GM10248 (cell line): ENCODE data around the gene METTL25.

Source experiments
- CTCF ChIA-PET: fragments of 300-600 bp; sonication (Branson Sonifier 250); formaldehyde crosslinking; extraction: SDS; loops from one replicate; lab custom pipeline; 2021; ENCODE audit warnings: antibody characterized with exemption; lab: Yijun Ruan, JAX
- POLR2A ChIA-PET: fragments of 350-650 bp; sonication (Branson Sonifier 250); formaldehyde crosslinking; extraction: SDS; loops from one replicate; lab custom pipeline; 2020; ENCODE audit warnings: antibody characterized with exemption; lab: Yijun Ruan, JAX
- DNase-seq: peaks from one replicate; pipeline ENCODE4 v3.0.0; 2012; ENCODE audit errors: extremely low spot score
- TF ChIP-seq, protein P1 (sequence below): IDR thresholded peaks from 2 replicates; pipeline ENCODE4 v1.5.1; 2012; ENCODE audit warnings: mild to moderate bottlenecking, low read depth; ENCODE audit errors: extremely low read depth, missing control alignments, control extremely low read depth

METTL25 gene

DNA sequence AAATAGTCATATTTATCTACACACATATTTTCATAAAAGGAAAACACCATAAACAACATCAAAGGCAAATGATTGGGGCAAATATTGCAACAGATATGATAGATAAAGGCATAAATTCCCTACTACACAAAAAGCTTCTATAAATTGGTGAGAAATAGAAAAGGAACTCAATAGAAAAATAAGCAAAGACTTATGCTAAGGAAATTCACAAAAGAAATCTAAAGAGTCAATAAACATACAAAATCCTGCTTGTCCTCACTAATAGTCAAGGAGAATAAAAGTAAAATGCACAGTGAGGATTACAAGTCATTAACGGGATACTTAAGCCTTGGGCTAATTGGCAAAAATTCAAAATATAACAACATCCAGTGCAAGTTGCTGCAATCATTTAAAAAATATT lies 30.5 kb upstream of the METTL25 start:
- TF ChIP-seq, protein P1, sequence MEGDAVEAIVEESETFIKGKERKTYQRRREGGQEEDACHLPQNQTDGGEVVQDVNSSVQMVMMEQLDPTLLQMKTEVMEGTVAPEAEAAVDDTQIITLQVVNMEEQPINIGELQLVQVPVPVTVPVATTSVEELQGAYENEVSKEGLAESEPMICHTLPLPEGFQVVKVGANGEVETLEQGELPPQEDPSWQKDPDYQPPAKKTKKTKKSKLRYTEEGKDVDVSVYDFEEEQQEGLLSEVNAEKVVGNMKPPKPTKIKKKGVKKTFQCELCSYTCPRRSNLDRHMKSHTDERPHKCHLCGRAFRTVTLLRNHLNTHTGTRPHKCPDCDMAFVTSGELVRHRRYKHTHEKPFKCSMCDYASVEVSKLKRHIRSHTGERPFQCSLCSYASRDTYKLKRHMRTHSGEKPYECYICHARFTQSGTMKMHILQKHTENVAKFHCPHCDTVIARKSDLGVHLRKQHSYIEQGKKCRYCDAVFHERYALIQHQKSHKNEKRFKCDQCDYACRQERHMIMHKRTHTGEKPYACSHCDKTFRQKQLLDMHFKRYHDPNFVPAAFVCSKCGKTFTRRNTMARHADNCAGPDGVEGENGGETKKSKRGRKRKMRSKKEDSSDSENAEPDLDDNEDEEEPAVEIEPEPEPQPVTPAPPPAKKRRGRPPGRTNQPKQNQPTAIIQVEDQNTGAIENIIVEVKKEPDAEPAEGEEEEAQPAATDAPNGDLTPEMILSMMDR: no peak
- no peak for DNase-seq
- ChIA-PET POLR2A (no interaction called here), CTCF (no interaction called here)

DNA sequence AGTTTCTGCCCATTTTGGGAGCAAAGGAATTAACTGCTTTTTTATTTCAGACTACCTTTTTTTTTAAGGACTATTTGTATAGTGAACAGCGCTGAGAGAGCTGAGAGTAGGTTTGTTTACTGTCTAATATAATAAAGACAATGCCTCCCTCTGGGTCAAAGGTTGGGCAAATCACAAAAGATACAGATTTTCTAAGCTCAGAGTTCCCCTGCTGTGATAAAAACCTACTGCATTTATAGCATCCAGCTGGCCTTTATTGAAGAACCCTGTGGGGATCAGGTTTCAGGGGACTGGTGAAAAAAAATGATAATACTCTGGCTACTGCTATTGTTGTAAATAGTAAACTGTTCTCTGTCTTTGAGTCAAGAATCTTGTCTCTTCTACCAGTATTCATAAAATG lies 28.8 kb upstream of the METTL25 start:
- TF ChIP-seq, protein P1: no peak
- ChIA-PET POLR2A (no interaction called here), CTCF (interaction anchor here (1.2 kb wide), 1 partner anchor 24 kb away, joined by 3 read pairs; no protein-coding TSS in a partner anchor)
- no peak for DNase-seq

DNA sequence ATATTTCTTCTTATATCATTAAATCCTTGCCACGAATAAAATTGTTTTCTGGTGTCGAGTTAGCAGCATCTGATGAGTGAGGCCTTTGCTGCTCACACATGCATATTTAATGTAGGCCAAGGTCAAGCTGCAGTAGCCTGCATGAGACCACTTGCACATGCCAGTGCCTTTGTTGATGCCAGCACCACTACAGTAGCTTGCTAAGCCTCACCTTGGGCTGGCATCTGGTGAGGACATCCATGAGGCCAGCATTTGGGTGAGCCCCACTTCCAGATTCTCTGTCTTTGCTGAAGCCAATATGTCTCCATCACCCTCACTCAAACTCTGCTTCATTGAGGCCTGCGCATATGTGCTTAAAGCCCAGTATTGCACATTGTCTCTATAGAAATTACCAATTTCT lies 8.2 kb upstream of the METTL25 start:
- ChIA-PET CTCF (interaction anchor here (1.1 kb wide), 1 partner anchor 9 kb away, joined by 7 read pairs; the partner anchor contains the start of genes CCDC59 and METTL25), POLR2A (interaction anchor here (1.0 kb wide), 1 partner anchor 8 kb away, joined by 4 read pairs; the partner anchor contains the start of genes CCDC59 and METTL25)
- DNase-seq: no peak
- TF ChIP-seq, protein P1: no peak

DNA sequence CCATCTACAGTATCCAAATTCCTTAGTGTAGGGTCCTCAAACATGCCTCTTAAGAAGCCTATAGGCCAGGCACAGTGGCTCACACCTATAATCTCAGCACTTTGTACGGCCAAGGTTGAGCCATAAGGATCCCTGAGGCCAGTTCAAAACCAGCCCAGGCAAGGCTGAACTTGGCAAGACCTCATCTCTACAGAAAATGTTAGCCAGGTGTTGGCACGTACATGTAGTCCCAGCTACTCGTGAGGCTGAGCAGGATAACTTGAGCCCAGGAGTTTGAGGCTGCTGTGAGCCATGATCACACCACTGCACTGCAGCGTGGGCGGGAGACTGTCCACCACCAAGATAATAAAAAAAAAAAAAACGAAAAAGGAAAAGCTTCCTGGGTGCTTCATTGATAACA lies 6.9 kb upstream of the METTL25 start:
- ChIA-PET CTCF (interaction anchor here (1.1 kb wide), 1 partner anchor 16 kb away, joined by 3 read pairs; no protein-coding TSS in a partner anchor), POLR2A (no interaction called here)
- no peak for DNase-seq
- TF ChIP-seq, protein P1: no peak

DNA sequence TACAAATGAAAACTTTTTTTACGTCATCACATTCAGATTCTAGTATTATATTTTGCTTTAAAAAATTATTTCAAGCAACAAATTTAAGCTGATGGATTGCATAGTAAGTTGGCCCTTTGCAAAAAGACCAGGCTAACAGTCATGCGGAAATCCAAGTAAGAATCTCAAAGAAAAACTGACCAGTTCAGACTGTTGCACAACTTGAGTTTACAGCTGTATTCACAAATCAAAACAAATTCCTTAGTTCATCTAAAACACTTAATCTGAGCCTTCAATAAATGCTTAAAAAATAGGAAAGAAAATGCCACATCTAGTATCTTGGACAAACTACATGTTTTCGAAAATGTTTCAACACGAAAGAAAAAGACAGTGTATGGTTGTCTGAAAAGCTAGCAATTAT lies 989 bp upstream of the METTL25 start:
- no peak for DNase-seq
- TF ChIP-seq, protein P1: no peak
- CTCF ChIA-PET: interaction anchor here (1.0 to 3.2 kb wide), 17 partner anchors 9 to 1564 kb away, joined by 3 to 59 read pairs (median 5); no protein-coding TSS in a partner anchor
- POLR2A ChIA-PET: interaction anchor here (1.6 kb wide), 1 partner anchor 81 kb away, joined by 5 read pairs; no protein-coding TSS in a partner anchor

DNA sequence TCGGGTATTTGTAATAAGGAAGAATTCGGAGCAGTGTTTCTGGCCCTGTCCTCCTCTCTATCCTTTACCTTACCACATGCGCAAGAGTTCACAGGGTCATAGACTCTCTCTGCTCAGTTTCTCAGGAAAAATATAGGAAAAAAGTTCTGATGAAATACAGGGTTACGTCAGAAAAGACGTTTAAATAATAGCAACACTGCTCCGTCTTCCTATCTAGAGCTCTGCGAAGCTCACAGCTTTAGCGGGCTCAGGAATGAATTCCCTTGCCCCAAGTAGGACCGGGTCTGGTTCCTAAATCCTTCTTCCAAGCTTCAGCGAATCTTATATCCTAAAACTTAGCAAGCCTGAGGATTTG lies 507 bp upstream of the METTL25 start:
- ChIA-PET POLR2A (interaction anchor here (1.0 to 1.6 kb wide), 2 partner anchors 8 to 80 kb away, joined by 4 to 5 read pairs; no protein-coding TSS in a partner anchor), CTCF (interaction anchor here (0.8 to 3.2 kb wide), 31 partner anchors 8 to 1564 kb away, joined by 3 to 59 read pairs (median 5); partner anchors contain the start of gene TMTC2)
- TF ChIP-seq, protein P1: no peak
- DNase-seq: no peak
